GM23338 (cell line): ENCODE measurements around the gene AMBRA1. TPM values are rescaled to one million over a fixed set of nuclear protein-coding genes. Genes with fewer than 3 reads are reported as not detected.
A peak's percentile ranks its signal among the peaks of the same experiment; 100 is the strongest.

Source experiments
- ATAC-seq: fragments of 200-7000 bp; cut with Tn5 transposase; 3 replicates; pipeline ENCODE4 v1.9.1; 2020
- DNase-seq: peaks from one replicate; pipeline ENCODE4 v3.0.0-alpha.2; 2015; ENCODE audit warnings: low spot score
- H2AFZ ChIP-seq: fragments of 200-600 bp; sonication (generic); 2 replicates; pipeline ENCODE4 v1.8.0; 2016; ENCODE audit warnings: antibody characterized with exemption, mild to moderate bottlenecking, moderate library complexity
- H3F3A ChIP-seq: fragments of 200-600 bp; sonication (generic); replicated peaks from 2 replicates; pipeline ENCODE4 v1.8.0; 2017; ENCODE audit warnings: antibody characterized with exemption, mixed run types, low read depth
- H3K27ac ChIP-seq: fragments of 200-600 bp; sonication (generic); 2 replicates; pipeline ENCODE4 v1.6.1; 2016; ENCODE audit warnings: low read depth
- H3K27me3 ChIP-seq: fragments of 200-600 bp; sonication (generic); 2 replicates; pipeline ENCODE4 v1.8.0; 2016; ENCODE audit warnings: mild to moderate bottlenecking, mixed run types, moderate library complexity; ENCODE audit not compliant: insufficient read depth
- H3K36me3 ChIP-seq: fragments of 200-600 bp; sonication (generic); 2 replicates; pipeline ENCODE4 v1.8.0; 2016; ENCODE audit warnings: mild to moderate bottlenecking; ENCODE audit not compliant: insufficient read depth
- H3K4me1 ChIP-seq: fragments of 200-600 bp; sonication (generic); 2 replicates; pipeline ENCODE4 v1.8.0; 2016; ENCODE audit warnings: mild to moderate bottlenecking, moderate library complexity; ENCODE audit not compliant: insufficient read depth
- H3K4me2 ChIP-seq: fragments of 200-600 bp; sonication (generic); 2 replicates; pipeline ENCODE4 v1.7.1; 2017; ENCODE audit warnings: mixed run types
- H3K4me3 ChIP-seq: fragments of 200-600 bp; sonication (generic); 2 replicates; pipeline ENCODE4 v1.6.1; 2016; ENCODE audit warnings: mixed run types
- H3K79me2 ChIP-seq: fragments of 200-600 bp; sonication (generic); replicated peaks from 2 replicates; pipeline ENCODE4 v1.8.0; 2017; ENCODE audit warnings: mild to moderate bottlenecking; ENCODE audit not compliant: insufficient read depth
- H3K9me2 ChIP-seq: fragments of 200-600 bp; sonication (generic); 2 replicates; pipeline ENCODE4 v1.8.0; 2017; ENCODE audit not compliant: insufficient read depth
- H4K20me1 ChIP-seq: fragments of 200-600 bp; sonication (generic); replicated peaks from 2 replicates; pipeline ENCODE4 v1.8.0; 2017; ENCODE audit warnings: mild to moderate bottlenecking; ENCODE audit not compliant: insufficient read depth
- H3K27ac Mint-ChIP-seq: 2 replicates; pipeline ENCODE4 v1.8.0; 2020; ENCODE audit warnings: inconsistent platforms, mild to moderate bottlenecking, moderate library complexity, mixed read lengths
- H3K27me3 Mint-ChIP-seq: 3 replicates; pipeline ENCODE4 v1.8.0; 2022; ENCODE audit warnings: low read depth, mild to moderate bottlenecking, moderate library complexity, mixed read lengths, inconsistent platforms; ENCODE audit not compliant: insufficient read depth, poor library complexity
- H3K36me3 Mint-ChIP-seq: 3 replicates; pipeline ENCODE4 v1.8.0; 2021; ENCODE audit warnings: low read depth, mild to moderate bottlenecking, inconsistent platforms, moderate library complexity, mixed read lengths
- H3K4me1 Mint-ChIP-seq: 3 replicates; pipeline ENCODE4 v1.8.0; 2020; ENCODE audit warnings: mild to moderate bottlenecking, inconsistent platforms, mixed read lengths
- H3K4me3 Mint-ChIP-seq: 3 replicates; pipeline ENCODE4 v1.8.0; 2021; ENCODE audit warnings: moderate library complexity, mild to moderate bottlenecking, inconsistent platforms, mixed read lengths
- H3K9me3 Mint-ChIP-seq: 3 replicates; pipeline ENCODE4 v1.8.0; 2020; ENCODE audit warnings: moderate library complexity, mild to moderate bottlenecking, inconsistent platforms, mixed read lengths
- CREB1 ChIP-seq: fragments of 250-450 bp; sonication (Bioruptor Pico); IDR thresholded peaks from 2 replicates; pipeline ENCODE4 v1.5.0; 2020; ENCODE audit warnings: low read depth, mild to moderate bottlenecking, moderate library complexity
- EZH2phosphoT487 ChIP-seq: fragments of 200-600 bp; sonication (generic); IDR thresholded peaks from one replicate; pipeline ENCODE4 v1.8.1; 2018; ENCODE audit warnings: antibody characterized with exemption; ENCODE audit not compliant: unreplicated experiment
- NANOG ChIP-seq: IDR thresholded peaks from 2 replicates; pipeline ENCODE4 v1.6.1; 2016; ENCODE audit warnings: antibody characterized with exemption, borderline replicate concordance
- ZNF114 ChIP-seq: fragments of 250-450 bp; sonication (Bioruptor Pico); IDR thresholded peaks from 2 replicates; pipeline ENCODE4 v1.5.0; 2020; ENCODE audit warnings: mild to moderate bottlenecking, moderate library complexity
- ZNF331 ChIP-seq: fragments of 250-450 bp; sonication (Bioruptor Pico); IDR thresholded peaks from 2 replicates; pipeline ENCODE4 v1.5.0; 2020; ENCODE audit warnings: low read depth, mild to moderate bottlenecking, moderate library complexity
- polyA plus RNA-seq: library from polyadenylated mRNA; unstranded; fragments of >200 nt; fragmentation: Nextera tagmentation; extraction: Ambion mirVana; gene quantifications from 2 replicates; pipeline ENCODE4 v1.2.1, GENCODE V29; 2016
- total RNA-seq: library from RNA; depleted of rRNA; stranded (reverse); fragments of >200 nt; shearing (Covaris generic); gene quantifications from 2 replicates; pipeline ENCODE4 v1.2.3, GENCODE V29; 2014
- TF ChIP-seq, protein P1 (sequence below), 2 experiments: fragments of 200-600 bp in 1 of 2; sonication (generic) in 1 of 2; conservative IDR thresholded peaks; 2 replicates each; pipeline versions ENCODE4 v1.5.1 to v1.6.1; 2016 to 2017; ENCODE audit warnings: antibody characterized with exemption in 2 of 2, low read depth in 2 of 2, mild to moderate bottlenecking in 2 of 2, moderate library complexity in 1 of 2
- TF ChIP-seq, protein P2 (sequence below): fragments of 250-450 bp; sonication (Bioruptor Pico); IDR thresholded peaks from 2 replicates; pipeline ENCODE4 v1.5.0; 2020; ENCODE audit warnings: mild to moderate bottlenecking, moderate library complexity
- TF ChIP-seq, protein P3 (sequence below): IDR thresholded peaks from one replicate; pipeline ENCODE4 v1.6.1; 2018; ENCODE audit warnings: antibody characterized with exemption; ENCODE audit not compliant: unreplicated experiment

AMBRA1 gene
- total and polyA plus RNA-seq, 2 experiments from 2014 or later: 8.3 to 34.8 TPM

DNA sequence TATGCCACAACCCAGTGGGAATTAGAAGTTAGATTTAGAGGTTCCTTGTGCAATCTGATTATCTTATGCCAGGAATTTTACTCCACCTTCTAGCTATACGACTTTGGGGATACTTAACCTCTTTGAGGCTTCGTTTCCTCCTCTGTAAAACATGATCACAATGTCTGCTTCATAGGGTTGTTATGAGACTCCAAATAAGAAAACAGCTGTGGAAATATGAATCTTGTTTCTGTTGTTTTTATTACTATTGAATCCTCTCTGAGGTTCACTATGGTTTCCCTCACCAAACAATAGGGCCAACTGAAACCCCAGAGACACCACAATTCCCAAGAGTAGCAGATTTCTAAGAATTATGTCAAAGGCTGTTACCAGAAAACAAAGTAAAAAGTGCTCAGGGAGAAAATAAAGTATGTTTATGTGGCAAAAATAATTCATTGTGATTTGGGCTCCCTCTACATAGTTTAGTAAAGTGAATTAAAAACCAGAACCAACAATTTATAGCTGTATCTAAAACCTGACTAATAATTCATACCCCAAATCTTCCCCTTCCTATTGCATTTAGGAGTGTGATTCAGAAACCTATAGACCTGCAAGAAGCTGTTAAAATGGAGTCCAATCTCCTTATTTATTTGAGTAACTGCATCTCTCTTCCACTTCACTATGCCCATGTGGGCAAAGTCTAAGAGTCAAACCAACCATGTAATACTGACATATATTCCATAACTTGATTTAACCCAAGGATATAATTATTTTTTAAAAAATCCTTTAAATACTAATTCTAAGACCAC, 38.4 kb downstream of the AMBRA1 start:
- H3K79me2 ChIP-seq: peaks cover 98% of the 10 kb centered on the region
- DNase-seq (no peak), ATAC-seq (no peak)
- H3K36me3 ChIP-seq: no peaks in the 10 kb centered on the region
- no peak overlapping the region for H2AFZ ChIP-seq
- Mint-ChIP-seq H3K27me3 (peaks cover 4% of the 10 kb centered on the region), H3K36me3 (no peaks in the 10 kb centered on the region), H3K9me3 (no peaks in the 10 kb centered on the region), H3K4me1 (peaks cover 19% of the 10 kb centered on the region), H3K27ac (0 out of 2 replicates have a peak overlapping the region, but pooled peaks have one; percentile 69), H3K4me3 (no peak overlapping the region)
- no peak overlapping the region for H3K4me2 ChIP-seq
- H3K27me3 ChIP-seq: no peaks in the 10 kb centered on the region
- H3K9me2 ChIP-seq: no peaks in the 10 kb centered on the region
- H3K27ac ChIP-seq: peak overlapping the region; percentile 64; the same call in 1 of the 2 replicates
- peaks cover 3% of the 10 kb centered on the region; the same call in 1 of the 2 replicates for H4K20me1 ChIP-seq
- TF ChIP-seq, protein P1, sequence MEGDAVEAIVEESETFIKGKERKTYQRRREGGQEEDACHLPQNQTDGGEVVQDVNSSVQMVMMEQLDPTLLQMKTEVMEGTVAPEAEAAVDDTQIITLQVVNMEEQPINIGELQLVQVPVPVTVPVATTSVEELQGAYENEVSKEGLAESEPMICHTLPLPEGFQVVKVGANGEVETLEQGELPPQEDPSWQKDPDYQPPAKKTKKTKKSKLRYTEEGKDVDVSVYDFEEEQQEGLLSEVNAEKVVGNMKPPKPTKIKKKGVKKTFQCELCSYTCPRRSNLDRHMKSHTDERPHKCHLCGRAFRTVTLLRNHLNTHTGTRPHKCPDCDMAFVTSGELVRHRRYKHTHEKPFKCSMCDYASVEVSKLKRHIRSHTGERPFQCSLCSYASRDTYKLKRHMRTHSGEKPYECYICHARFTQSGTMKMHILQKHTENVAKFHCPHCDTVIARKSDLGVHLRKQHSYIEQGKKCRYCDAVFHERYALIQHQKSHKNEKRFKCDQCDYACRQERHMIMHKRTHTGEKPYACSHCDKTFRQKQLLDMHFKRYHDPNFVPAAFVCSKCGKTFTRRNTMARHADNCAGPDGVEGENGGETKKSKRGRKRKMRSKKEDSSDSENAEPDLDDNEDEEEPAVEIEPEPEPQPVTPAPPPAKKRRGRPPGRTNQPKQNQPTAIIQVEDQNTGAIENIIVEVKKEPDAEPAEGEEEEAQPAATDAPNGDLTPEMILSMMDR (conservative IDR thresholded peaks at IDR 0.05; ENCODE audit: low read depth in 2 of 2): no peak
- no peak for TF ChIP-seq NANOG
- TF ChIP-seq, protein P2, sequence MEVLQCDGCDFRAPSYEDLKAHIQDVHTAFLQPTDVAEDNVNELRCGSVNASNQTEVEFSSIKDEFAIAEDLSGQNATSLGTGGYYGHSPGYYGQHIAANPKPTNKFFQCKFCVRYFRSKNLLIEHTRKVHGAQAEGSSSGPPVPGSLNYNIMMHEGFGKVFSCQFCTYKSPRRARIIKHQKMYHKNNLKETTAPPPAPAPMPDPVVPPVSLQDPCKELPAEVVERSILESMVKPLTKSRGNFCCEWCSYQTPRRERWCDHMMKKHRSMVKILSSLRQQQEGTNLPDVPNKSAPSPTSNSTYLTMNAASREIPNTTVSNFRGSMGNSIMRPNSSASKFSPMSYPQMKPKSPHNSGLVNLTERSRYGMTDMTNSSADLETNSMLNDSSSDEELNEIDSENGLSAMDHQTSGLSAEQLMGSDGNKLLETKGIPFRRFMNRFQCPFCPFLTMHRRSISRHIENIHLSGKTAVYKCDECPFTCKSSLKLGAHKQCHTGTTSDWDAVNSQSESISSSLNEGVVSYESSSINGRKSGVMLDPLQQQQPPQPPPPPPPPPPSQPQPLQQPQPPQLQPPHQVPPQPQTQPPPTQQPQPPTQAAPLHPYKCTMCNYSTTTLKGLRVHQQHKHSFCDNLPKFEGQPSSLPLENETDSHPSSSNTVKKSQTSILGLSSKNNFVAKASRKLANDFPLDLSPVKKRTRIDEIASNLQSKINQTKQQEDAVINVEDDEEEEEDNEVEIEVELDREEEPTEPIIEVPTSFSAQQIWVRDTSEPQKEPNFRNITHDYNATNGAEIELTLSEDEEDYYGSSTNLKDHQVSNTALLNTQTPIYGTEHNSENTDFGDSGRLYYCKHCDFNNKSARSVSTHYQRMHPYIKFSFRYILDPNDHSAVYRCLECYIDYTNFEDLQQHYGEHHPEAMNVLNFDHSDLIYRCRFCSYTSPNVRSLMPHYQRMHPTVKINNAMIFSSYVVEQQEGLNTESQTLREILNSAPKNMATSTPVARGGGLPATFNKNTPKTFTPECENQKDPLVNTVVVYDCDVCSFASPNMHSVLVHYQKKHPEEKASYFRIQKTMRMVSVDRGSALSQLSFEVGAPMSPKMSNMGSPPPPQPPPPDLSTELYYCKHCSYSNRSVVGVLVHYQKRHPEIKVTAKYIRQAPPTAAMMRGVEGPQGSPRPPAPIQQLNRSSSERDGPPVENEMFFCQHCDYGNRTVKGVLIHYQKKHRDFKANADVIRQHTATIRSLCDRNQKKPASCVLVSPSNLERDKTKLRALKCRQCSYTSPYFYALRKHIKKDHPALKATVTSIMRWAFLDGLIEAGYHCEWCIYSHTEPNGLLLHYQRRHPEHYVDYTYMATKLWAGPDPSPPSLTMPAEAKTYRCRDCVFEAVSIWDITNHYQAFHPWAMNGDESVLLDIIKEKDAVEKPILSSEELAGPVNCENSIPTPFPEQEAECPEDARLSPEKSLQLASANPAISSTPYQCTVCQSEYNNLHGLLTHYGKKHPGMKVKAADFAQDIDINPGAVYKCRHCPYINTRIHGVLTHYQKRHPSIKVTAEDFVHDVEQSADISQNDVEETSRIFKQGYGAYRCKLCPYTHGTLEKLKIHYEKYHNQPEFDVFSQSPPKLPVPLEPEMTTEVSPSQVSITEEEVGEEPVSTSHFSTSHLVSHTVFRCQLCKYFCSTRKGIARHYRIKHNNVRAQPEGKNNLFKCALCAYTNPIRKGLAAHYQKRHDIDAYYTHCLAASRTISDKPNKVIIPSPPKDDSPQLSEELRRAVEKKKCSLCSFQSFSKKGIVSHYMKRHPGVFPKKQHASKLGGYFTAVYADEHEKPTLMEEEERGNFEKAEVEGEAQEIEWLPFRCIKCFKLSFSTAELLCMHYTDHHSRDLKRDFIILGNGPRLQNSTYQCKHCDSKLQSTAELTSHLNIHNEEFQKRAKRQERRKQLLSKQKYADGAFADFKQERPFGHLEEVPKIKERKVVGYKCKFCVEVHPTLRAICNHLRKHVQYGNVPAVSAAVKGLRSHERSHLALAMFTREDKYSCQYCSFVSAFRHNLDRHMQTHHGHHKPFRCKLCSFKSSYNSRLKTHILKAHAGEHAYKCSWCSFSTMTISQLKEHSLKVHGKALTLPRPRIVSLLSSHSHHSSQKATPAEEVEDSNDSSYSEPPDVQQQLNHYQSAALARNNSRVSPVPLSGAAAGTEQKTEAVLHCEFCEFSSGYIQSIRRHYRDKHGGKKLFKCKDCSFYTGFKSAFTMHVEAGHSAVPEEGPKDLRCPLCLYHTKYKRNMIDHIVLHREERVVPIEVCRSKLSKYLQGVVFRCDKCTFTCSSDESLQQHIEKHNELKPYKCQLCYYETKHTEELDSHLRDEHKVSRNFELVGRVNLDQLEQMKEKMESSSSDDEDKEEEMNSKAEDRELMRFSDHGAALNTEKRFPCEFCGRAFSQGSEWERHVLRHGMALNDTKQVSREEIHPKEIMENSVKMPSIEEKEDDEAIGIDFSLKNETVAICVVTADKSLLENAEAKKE (CRISPR knock-in tag): no peak
- TF ChIP-seq ZNF114 (CRISPR knock-in tag): no peak
- TF ChIP-seq, protein P3, sequence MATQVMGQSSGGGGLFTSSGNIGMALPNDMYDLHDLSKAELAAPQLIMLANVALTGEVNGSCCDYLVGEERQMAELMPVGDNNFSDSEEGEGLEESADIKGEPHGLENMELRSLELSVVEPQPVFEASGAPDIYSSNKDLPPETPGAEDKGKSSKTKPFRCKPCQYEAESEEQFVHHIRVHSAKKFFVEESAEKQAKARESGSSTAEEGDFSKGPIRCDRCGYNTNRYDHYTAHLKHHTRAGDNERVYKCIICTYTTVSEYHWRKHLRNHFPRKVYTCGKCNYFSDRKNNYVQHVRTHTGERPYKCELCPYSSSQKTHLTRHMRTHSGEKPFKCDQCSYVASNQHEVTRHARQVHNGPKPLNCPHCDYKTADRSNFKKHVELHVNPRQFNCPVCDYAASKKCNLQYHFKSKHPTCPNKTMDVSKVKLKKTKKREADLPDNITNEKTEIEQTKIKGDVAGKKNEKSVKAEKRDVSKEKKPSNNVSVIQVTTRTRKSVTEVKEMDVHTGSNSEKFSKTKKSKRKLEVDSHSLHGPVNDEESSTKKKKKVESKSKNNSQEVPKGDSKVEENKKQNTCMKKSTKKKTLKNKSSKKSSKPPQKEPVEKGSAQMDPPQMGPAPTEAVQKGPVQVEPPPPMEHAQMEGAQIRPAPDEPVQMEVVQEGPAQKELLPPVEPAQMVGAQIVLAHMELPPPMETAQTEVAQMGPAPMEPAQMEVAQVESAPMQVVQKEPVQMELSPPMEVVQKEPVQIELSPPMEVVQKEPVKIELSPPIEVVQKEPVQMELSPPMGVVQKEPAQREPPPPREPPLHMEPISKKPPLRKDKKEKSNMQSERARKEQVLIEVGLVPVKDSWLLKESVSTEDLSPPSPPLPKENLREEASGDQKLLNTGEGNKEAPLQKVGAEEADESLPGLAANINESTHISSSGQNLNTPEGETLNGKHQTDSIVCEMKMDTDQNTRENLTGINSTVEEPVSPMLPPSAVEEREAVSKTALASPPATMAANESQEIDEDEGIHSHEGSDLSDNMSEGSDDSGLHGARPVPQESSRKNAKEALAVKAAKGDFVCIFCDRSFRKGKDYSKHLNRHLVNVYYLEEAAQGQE: no peak
- TF ChIP-seq CREB1 (CRISPR knock-in tag): no peak
- no peak for TF ChIP-seq EZH2phosphoT487
- no peak for TF ChIP-seq ZNF331
- no peak overlapping the region for H3K4me3 ChIP-seq
- H3F3A ChIP-seq: no peaks in the 10 kb centered on the region
- H3K4me1 ChIP-seq: no peaks in the 10 kb centered on the region
